Gastroesophageal sphincter (tissue), 3 donors: ENCODE measurements around the gene STYK1.

Experiments used
- CTCF ChIP-seq, 4 experiments: fragments of 200-600 bp in 2 of 4; fragments of 450-650 bp in 2 of 4; sonication (generic) in 1 of 4; IDR thresholded peaks; one replicate each; pipeline ENCODE4 v1.5.1; 2017 to 2019; ENCODE audit warnings: antibody characterized with exemption in 4 of 4, mild to moderate bottlenecking in 2 of 4, moderate library complexity in 2 of 4
- EP300 ChIP-seq: sonication (generic); formaldehyde crosslinking; IDR thresholded peaks from one replicate; pipeline ENCODE4 v1.6.1; 2017; ENCODE audit warnings: antibody characterized with exemption, mild to moderate bottlenecking
- POLR2A ChIP-seq, 2 donors: fragments of 450-650 bp; IDR thresholded peaks; one replicate each; pipeline ENCODE4 v1.6.1; 2017; ENCODE audit warnings: antibody characterized with exemption in 2 of 2, mild to moderate bottlenecking in 2 of 2, moderate library complexity in 1 of 2
- POLR2AphosphoS5 ChIP-seq: sonication (generic); formaldehyde crosslinking; IDR thresholded peaks from one replicate; pipeline ENCODE4 v1.6.1; 2017; ENCODE audit warnings: antibody characterized with exemption

- no peak for TF ChIP-seq CTCF (IDR thresholded peaks at IDR 0.05)
- no peak for TF ChIP-seq POLR2AphosphoS5
- no peak for TF ChIP-seq EP300
- no peak for TF ChIP-seq POLR2A (IDR thresholded peaks at IDR 0.05)
These were observed 14.2 kb upstream of the STYK1 start for GRCh38 chr12:10688042-10688441.
